ENCODE results near the gene C2CD4B. TPM values are rescaled to one million over a fixed set of nuclear protein-coding genes. Genes with fewer than 3 reads are reported as not detected.

Gene C2CD4B
- total RNA-seq, 4 donors from 2014 or later = 0.15 to 0.95 (median 0.43) TPM

- Histone ChIP-seq H3K36me3 (no peaks in the 10 kb centered on the region), H3K4me1 (peaks cover 0 to 32% (median 3%) of the 10 kb centered on the region in 3 donors), H3K4me3 (no peak overlapping the region), H3K9me3 (no peaks in the 10 kb centered on the region), H3K27me3 (no peaks in the 10 kb centered on the region), H3K27ac (peak overlapping the region; percentile 50 to 90 (median 75))
- intact Hi-C loops (cut with DNase I) = no loop called here
- WGBS, 2 donors = 83 to 87% methylated on average over 3 of the region's 3 CpGs
- DNase-seq = no peak
- no peak for TF ChIP-seq CTCF (IDR thresholded peaks at IDR 0.05)
- no peak for TF ChIP-seq POLR2A (IDR thresholded peaks at IDR 0.05)
These were observed 43.8 kb upstream of the C2CD4B start for GRCh38 chr15:62208884-62209283.

- WGBS, 2 donors = 86 to 87% methylated on average over 9 of the region's 9 CpGs
- peak overlapping the region in 2 of 4 donors; percentile 79 to 90 for H3K27ac ChIP-seq
- no peaks in the 10 kb centered on the region for H3K9me3 ChIP-seq
- H3K36me3 ChIP-seq = no peaks in the 10 kb centered on the region
- no peak overlapping the region for H3K4me3 ChIP-seq
- H3K27me3 ChIP-seq = no peaks in the 10 kb centered on the region
- intact Hi-C loops (cut with DNase I) = no loop called here
- DNase-seq = no peak
- TF ChIP-seq POLR2A (IDR thresholded peaks at IDR 0.05) = no peak
- TF ChIP-seq CTCF (IDR thresholded peaks at IDR 0.05) = no peak
- H3K4me1 ChIP-seq = peaks cover 0 to 32% (median 3%) of the 10 kb centered on the region in 3 donors
These were observed 43.3 kb upstream of the C2CD4B start for GRCh38 chr15:62208367-62208766.

GRCh38 chr15:62190675-62191074, 25.6 kb upstream of the C2CD4B start:
- Histone ChIP-seq H3K4me3 (no peak overlapping the region), H3K27ac (no peak overlapping the region), H3K9me3 (no peaks in the 10 kb centered on the region), H3K36me3 (no peaks in the 10 kb centered on the region), H3K4me1 (peaks cover 0 to 26% (median 12%) of the 10 kb centered on the region in 3 donors), H3K27me3 (peaks cover 0 to 8% (median 0%) of the 10 kb centered on the region in 4 donors)
- 65 to 72% methylated on average over 2 of the region's 2 CpGs for WGBS, 2 donors
- no peak for DNase-seq
- intact Hi-C loops (cut with DNase I) = no loop called here
- no peak for TF ChIP-seq CTCF (IDR thresholded peaks at IDR 0.05)
- no peak for TF ChIP-seq POLR2A (IDR thresholded peaks at IDR 0.05)

GRCh38 chr15:62190274-62190673, 25.2 kb upstream of the C2CD4B start:
- H3K4me1 ChIP-seq = peaks cover 0 to 26% (median 12%) of the 10 kb centered on the region in 3 donors
- H3K36me3 ChIP-seq = no peaks in the 10 kb centered on the region
- H3K4me3 ChIP-seq = no peak overlapping the region
- no peak for DNase-seq
- peaks cover 0 to 8% (median 0%) of the 10 kb centered on the region in 4 donors for H3K27me3 ChIP-seq
- no peak overlapping the region for H3K27ac ChIP-seq
- intact Hi-C loops (cut with DNase I) = no loop called here
- TF ChIP-seq POLR2A (IDR thresholded peaks at IDR 0.05) (no peak), CTCF (IDR thresholded peaks at IDR 0.05) (no peak)
- H3K9me3 ChIP-seq = no peaks in the 10 kb centered on the region
- 59 to 67% methylated on average over 2 of the region's 2 CpGs for WGBS, 2 donors

- intact Hi-C loops (cut with DNase I) = no loop called here
- H3K4me1 ChIP-seq = peaks cover 0 to 26% (median 12%) of the 10 kb centered on the region in 3 donors
- WGBS, 2 donors = 81 to 82% methylated on average over 5 of the region's 5 CpGs
- no peaks in the 10 kb centered on the region for H3K9me3 ChIP-seq
- no peak for DNase-seq
- peak overlapping the region in 2 of 4 donors; percentile 60 to 77 for H3K27ac ChIP-seq
- no peak overlapping the region for H3K4me3 ChIP-seq
- no peaks in the 10 kb centered on the region for H3K36me3 ChIP-seq
- no peak for TF ChIP-seq POLR2A (IDR thresholded peaks at IDR 0.05)
- TF ChIP-seq CTCF (IDR thresholded peaks at IDR 0.05) = no peak
- peaks cover 0 to 8% (median 0%) of the 10 kb centered on the region in 4 donors for H3K27me3 ChIP-seq
These were observed 23.7 kb upstream of the C2CD4B start for GRCh38 chr15:62188744-62189143.
